ENCODE data around the gene PIK3CA.

PIK3CA gene

DNA sequence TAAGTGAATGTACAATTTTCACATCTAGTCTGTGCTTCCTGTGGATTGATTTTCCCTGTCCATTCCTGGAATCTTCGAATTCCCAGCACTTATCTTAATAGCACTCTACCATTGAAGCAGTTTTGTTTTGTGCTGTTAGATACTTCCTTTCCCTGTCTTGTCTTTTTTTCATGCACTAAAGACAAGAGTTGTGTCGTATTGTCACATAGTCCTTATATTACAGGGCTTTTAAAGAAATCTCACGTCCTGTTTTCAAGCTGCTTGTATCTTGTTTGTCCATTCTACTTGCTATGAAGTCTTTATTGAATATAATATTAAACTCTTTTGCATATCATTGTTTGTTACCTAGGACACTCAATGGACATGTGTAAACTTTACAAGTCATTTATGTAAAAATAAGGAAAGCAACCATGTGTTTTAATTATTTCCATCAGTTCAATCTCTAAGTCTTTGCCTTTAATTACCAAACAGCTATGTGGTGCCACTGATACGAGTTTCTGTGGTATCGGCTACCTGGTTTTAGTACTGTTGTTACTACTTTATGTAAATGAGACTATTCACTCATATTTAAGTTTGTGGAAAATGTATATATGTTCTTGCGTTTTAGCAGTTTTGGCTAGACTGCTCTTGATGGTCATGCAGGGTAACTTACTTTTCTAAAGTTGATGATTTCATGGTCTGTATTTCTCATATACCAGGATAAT is 10.3 kb downstream of the PIK3CA start:
- DNase-seq (ENCODE audit: low read depth) = no peak

DNA sequence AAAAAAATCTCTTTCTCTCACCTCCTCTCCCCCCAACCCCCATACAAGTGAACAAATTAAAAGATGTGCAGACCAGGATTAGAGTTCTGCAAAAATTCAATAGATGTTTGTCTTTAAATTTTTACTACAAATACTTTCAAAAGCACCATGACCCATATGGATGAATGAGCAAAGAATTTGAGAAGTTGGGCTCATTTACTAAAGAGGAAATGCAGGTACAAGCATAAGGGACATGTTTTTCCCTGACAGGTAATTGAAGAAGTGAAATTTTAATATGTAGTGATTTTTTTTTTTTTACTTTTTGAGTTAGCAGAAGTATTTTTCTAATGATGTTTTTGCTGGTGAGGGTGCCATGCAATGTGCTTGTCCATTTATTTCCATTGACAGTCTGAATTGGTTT is 15.3 kb downstream of the PIK3CA start:
- DNase-seq (ENCODE audit: low read depth) = no peak

DNA sequence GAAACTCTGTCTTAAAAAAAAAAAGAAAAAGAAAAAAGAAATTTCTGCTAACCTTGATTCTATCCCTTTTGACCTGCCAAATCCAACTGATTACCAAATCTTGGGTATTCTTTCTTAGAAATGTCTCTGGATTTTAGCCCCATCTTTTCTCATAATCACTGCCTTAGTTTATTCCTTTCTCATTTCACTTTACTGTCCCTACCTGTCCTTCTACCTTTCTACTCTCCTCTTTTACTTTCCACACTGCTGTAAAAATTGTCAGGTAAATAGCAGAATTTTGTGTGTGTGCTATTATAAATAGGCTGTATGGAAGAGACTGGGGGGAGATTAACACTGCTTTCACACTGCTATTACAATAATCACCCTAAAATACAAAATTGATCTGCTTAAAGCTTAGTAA is 16.7 kb downstream of the PIK3CA start:
- DNase-seq (ENCODE audit: low read depth) = no peak

DNA sequence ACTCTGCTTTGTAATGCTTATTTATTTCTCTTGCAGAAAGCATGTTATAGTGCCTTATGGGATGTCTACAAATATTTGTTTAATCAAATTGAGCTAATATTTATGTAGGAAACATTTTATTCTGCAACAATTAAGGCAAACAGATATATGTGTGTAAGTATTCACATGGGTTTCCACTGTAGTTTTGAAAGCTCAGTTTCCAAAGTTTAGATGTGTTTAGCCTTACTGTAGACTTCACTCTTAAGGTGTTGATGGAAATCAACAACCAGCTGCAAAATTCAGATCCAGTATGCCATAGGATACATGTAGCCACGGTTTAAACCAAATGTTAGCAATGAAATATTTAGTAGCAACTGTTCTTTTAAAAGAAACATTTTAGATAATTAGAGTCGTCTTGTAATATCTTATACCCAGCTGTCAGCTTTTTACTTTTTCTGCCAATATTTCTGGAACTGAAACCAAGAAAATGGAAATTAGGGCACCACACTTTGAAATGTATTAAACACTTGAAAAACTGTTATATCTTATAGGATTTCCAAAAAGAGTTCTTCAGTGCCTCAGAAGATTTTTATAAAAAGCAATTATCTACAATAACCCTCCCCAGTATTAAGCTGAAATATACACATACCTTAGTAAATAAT is 18.5 kb downstream of the PIK3CA start:
- DNase-seq (ENCODE audit: low read depth) = no peak

DNA sequence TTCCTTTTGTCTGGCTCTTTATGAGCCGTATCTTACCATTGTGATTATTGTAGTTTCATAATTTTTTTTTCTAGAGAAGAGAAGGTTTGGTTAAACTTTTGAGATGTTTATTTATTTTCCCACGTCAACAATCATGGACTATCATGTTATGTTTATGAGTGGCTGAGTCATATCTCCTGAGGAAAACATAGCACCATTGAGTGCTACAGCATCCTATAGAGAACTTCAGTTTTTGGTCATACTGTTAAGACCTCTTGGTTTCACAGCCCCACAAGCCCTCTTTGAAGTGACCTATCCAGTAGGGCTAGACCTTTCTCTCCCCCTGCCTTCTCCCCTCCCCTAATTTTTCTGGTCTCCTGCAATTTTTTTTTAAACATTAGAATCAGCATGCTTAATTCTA is 20.8 kb downstream of the PIK3CA start:
- no peak for DNase-seq (ENCODE audit: low read depth)

DNA sequence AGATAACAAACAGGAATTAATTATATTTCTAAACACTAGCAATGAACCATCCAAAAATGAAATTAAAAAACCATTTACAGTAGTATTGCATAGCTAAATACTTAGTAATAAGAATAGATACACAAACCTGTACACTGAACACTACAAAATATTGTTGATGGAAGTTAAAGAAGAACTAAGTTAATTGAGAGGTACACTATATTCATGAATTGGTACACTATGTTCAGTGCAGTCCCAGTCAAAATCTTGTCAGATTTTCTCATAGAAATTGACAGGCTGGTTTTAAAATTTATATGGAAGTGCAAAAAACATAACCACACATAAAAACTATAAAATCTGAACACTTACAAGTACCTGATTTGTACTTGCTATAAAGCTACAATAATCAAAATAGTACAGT is 24.4 kb downstream of the PIK3CA start:
- DNase-seq (ENCODE audit: low read depth) = no peak

DNA sequence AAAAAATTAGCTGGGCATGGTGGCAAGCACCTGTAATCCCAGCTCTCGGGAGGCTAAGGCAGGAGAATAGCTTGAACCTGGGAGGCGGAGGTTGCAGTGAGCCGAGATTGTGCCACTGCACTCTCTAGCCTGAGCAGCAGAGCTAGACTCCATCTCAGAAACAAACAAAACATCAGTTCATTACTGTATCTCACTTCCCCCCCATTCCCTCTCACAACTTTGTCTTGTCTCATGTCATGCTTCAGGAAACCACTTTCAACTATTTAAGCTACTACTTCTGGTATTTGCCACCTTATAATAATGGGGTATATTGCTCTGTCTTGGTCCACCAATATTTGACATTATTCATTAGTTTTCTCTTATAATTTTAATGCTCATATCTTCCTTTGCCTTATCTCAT is 26.2 kb downstream of the PIK3CA start:
- no peak for DNase-seq (ENCODE audit: low read depth)

DNA sequence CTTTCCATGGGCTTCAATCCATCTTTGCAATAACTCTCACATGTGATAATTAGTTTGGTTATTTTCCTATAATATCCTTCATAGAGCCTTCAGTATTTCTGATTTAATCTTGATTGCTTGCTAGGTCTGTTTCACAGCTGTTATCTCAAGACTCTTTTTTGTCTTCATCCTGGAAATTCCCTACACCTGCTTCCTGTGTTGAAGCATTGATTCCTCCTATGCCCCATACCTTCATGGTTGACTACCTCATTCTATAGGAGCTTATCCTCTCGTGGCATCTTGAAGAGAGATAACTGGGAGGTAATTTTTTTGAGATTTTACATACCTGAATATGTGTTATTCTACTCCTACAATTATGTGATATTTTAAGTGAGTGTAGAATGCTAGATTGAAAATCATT is 26.7 kb downstream of the PIK3CA start:
- no peak for DNase-seq (ENCODE audit: low read depth)

DNA sequence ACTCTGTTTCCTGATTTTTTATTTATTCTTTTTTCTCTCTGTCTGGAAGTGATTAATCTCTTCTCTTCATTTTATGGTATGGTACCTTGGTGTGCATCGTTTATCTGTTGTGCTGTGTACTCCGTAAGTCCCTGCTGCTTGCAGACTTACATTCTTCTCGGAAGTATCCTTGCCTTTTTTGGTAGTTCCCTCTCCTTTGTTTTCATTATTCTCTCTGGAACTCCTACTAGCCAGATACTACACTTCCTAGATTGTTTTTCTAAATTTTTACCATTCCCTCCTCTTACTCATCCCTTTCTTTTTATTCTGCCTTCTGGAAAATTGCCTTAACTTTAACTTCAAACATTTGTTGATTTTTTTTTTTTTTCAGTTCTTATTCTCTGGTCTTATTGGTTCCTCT is 27.2 kb downstream of the PIK3CA start:
- no peak for DNase-seq (ENCODE audit: low read depth)

DNA sequence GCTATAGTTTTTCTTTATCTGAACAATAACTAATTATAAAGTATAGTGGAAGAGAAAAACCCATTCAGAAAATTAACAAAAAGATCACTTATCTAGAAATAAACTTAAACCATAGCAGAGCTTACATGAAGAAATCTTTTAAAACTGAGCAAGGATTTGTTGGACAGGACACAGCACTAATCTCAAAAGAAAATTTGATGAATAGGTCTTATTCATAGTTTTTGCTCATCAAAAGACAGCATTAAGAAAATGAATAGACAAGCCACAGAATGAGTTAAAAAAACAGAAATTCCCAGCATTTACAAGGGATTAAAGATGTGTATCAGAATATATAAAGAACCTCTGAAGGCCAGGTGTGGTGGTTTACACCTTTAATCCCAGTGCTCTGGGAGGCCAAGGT is 29.5 kb downstream of the PIK3CA start:
- no peak for DNase-seq (ENCODE audit: low read depth)

DNA sequence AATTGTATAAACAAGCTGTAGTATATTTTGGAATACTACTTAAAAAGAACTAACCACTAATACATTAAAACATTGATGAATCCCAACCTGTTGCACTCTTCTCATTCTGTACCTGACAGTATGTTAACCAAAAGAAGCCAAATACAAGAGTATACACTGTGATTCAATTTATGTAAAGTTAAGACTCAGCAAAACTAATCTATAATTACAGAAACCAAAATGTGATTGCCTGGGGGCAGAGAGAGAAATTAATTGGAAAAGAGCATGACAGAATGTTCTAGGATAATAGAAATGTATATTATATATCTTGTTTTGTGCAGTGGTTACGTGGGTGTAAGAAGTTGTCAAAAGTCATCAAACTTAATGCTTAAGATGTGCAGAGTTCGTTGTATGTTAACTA is 31.1 kb downstream of the PIK3CA start:
- DNase-seq (ENCODE audit: low read depth) = no peak

DNA sequence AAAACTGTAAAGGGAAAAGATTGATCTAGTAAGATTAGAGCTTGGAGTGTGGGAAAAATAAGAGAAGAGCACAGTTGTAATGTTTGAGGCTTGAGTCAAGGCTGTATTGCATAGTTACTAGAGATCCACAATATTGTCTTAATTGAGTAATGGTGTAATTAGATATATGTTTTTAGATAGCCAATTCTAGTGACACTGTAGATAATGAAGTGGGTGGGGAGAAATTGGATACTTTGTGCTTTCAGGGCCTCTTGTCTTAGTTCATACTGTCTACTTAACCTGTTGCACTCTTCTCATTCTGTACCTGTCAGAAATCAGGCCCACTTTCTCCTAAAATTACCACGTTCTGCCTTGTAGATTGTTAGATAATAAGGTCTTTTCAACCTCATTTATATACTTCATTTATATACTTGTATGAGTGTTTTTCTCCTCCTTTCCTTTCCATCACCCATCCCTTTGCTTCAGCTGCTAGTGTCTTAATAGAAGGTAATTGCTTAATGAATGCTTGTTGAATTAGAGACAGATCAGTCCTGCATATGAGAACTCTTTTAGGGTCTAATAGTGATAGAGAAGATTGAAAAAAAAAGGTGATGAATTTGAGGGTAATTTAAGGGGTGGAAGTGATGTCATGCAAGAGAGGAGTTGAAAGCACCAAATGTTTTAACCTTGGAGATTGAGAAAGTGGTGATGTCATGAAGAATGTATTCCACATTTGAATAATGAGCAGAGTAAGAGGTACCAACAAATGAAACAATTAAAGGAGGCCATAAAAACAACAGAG is 32.0 kb downstream of the PIK3CA start:
- DNase-seq (ENCODE audit: low read depth) = no peak

DNA sequence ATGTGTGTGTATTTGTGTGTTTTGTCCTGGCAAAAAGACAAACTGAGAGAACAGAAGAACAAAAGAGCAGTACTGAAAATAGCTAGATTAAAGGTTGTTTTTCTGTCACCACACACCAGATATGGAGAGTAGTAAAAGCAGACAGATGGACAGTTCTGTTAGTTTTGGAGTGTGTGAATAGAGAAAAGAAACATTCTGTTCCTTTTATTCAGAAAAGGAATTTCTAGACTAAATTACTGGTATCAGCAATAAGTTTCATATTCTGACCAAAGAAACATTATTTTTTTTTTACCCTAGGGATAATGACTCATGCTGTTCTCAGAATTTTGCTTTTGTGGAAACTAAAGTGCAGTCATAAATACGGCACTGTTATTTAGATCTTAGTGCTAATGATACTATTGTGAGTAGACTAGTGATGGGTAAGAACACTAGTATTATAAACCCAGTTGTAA is 32.9 kb downstream of the PIK3CA start:
- DNase-seq (ENCODE audit: low read depth) = no peak

DNA sequence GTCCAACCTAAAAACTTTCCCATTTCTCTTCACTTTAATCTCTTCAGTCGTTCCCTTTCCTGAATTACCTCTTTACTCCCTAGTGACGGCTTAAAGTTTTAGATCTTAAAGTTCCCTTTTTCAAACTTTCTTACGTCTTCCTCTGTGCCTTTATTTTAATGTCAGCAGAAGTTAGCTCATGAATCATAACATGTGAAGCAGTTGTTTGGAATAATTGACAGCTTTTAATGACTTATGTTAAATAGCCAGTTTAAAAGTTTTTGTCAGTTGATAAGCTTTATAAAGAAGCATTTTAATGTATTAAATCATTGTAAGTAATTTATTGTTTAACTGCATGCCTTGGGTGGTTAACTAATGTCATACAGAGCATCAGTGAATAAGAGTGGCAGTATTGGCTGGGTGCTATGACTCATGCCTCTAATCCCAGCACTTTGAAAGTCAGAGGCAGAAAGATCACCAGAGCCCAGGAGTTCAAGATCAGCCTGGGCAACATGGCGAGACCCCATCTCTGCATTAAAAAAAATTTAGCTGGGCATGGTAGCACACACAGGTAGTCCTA is 33.9 kb downstream of the PIK3CA start:
- no peak for DNase-seq (ENCODE audit: low read depth)

DNA sequence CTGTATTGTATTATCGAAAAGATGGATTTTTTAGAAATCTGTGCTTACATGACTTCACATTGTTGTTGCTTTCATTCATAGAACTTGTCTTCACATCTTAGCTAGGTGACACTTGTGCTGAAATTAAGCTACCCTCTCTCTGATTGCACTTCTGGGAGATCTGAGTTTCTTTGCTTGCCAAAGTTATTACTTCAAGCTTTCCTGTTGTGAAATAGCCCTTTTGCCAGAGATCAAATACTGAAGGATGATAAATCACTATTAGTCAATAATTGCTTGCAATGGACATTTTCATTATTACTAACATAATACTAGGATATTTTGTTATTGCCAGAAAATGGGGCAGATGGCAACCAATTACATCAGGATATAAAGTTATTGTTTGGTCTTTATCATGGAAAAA is 34.7 kb downstream of the PIK3CA start:
- no peak for DNase-seq (ENCODE audit: low read depth)

DNA sequence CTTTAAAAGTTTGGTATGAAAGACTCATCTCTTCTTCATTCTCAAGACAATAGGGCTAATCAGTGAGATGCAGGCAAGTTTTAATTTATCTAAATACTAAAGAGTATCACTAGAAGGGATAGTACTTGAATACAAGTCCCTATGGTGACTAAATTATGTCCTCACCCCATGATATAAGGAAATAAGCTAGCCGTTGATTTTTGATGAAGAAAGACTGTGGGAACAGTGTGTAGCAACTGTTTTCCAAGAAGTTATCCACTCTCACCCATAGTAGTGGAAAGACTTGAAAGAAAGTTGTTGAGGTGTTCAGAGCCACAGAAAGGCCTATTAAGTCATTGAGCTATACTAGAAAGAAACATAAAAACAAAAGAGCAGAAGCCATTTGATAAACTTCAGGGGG is 36.7 kb downstream of the PIK3CA start:
- no peak for DNase-seq (ENCODE audit: low read depth)

DNA sequence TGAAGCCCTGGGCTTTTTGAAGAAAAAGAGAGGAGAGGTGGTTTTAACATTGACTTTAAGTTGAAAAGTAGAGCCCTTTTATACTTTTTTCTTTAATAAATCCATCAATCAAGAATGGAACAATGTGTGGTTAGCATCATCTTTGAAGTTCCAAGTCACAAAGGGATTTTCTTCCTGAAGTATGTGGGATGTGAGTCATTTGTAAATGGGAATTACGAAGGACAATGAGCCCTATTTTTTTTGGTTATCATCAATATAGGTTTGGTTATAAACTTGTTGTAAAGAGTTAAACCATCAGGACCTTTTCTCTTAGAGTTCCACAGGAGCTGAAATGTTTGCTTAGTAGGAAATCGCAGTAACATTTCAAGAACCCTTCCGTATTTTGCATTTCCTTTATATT is 38.3 kb downstream of the PIK3CA start:
- DNase-seq (ENCODE audit: low read depth) = no peak

DNA sequence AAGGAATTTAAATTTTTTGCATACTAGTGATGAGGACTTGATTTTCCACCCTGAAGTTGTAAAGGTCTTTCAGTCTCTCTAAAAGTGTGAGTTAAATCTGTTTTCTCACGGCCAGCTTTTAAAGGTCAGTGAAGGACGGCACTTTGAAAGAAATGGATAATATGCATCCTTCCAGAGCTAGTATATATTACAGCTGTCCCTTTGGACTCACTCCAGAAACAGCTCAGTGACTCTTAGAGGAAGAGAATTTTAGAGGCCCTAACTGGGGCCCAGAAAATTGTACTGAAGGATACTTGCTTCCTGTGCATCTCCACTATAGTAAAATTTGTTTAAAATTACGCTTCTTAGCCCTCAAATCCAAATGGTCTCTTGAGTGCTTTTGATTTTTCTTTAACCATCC is 41.6 kb downstream of the PIK3CA start:
- peak; percentile 43 for DNase-seq (ENCODE audit: low read depth)

DNA sequence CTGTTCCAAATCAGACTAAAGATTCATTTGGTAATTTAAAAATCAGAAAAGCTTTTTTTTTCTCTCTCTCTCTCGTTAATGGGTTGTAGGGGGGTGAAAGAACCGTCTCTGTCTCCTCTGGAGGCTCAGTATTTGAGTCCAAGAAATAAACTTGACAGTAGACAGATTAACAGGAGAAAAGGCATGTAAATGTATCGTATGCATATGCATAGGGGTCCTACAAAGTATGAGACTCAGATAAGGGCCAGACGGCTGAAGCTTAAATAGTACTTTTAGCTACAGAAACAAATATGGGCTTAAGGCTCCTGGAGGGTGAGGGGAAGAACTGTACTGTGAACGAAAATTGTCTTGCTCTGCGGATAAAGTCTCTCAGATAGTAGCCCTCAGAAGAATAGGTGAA is 42.4 kb downstream of the PIK3CA start:
- no peak for DNase-seq (ENCODE audit: low read depth)

DNA sequence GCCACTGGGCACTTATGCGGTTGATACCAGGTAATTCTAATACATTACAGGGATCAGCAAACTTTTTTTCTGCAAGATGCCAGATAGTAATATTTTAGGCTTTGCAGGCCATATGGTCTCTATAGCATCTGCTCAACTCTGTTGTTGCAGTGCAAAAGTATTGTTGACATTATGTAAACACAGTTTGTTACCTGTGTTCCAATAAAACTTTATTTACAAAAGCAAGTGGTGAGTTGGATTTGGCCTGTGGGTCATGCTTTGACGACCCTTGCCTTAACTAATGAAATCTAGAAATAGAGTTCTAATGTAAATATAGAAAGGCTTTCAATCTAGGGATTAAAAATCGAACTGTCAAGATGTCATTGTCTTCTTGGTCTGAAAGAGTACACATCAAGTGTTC is 44.4 kb downstream of the PIK3CA start:
- DNase-seq (ENCODE audit: low read depth) = no peak

DNA sequence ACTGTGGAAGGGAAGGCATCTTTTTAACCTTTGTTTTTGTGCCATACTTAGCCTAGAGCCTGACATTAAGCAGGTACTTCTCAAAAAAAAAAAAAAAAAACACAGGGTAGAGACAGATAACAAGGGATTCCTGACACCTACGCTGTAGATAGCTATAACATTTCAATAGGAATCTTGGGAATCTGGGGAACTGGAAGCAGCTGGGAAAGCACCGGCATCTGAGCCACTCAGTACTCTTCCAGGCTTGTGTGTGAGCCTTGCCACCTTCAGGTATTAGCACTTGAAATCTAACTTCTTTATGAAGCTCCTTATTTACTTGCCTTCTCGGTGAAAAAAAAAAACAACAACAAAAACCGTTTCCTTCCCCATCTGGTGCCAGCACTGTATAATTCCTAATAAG is 46.8 kb downstream of the PIK3CA start:
- no peak for DNase-seq (ENCODE audit: low read depth)

DNA sequence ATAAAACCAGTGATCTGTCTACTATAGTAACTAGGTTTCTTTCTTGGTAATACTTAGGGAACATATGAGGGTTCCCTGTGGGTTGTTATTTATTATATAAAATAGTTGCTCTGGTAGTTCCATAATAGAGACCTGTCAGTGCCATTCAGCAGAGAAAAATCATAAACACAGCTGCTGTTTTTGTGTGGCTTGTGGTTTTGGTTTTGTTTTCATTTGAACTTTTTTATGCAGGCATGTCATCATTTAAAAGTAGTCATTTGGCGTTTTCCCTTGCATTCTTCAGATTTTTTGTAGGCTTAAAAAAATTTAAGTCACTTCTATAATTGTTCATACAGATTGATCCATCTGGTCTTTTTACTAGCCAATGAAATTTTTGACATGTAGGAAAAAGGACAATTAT is 47.9 kb downstream of the PIK3CA start:
- DNase-seq (ENCODE audit: low read depth) = peak; percentile 67

DNA sequence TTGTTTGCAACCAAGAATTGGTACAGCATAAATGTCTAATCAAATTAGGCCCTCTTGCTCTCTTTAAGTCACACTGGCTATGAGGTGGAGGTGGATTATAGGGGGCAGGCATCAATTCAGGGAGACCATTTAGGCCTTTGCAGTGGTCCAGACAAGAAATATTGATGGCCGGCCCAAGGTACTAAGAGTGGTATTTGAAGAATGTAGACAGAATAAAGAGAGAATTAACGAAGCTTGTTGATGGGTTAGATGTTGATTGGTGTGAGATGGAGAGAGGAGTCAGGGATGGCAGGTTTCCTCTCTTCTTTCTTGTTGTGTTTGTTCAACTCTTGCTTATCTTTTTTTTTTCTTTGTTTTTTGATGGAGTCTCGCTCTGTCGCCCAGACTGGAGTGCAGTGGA is 48.5 kb downstream of the PIK3CA start:
- no peak for DNase-seq (ENCODE audit: low read depth)

Measured in non-pigmented ciliary epithelial cell (primary cell).